ENCODE measurements around the gene NEAT1.

GRCh38 chr11:65434667-65435410 is 12.2 kb downstream of the NEAT1 start:
- TF ChIP-seq CTCF (IDR thresholded peaks at IDR 0.05) (no peak), POLR2A (IDR thresholded peaks at IDR 0.05) (peak; percentile 2)
